DOHH2 (cell line): Measurements from ENCODE around the gene TRIL.

Experiments used
- H3F3A ChIP-seq: fragments of 200-600 bp; sonication (generic), shearing (Covaris generic); 2 replicates; pipeline ENCODE4 v1.6.0; 2016; ENCODE audit warnings: antibody characterized with exemption, mild to moderate bottlenecking; ENCODE audit not compliant: control insufficient read depth, insufficient read depth
- H3K27ac ChIP-seq: fragments of 200-600 bp; sonication (generic); 2 replicates; pipeline ENCODE4 v1.5.1; 2014; ENCODE audit warnings: low read depth, mild to moderate bottlenecking, low read length, moderate library complexity
- H3K27me3 ChIP-seq: fragments of 200-600 bp; sonication (generic); 2 replicates; pipeline ENCODE4 v1.6.1; 2014; ENCODE audit warnings: mild to moderate bottlenecking, low read length, mixed read lengths; ENCODE audit not compliant: control insufficient read depth
- H3K36me3 ChIP-seq: fragments of 200-600 bp; sonication (generic); 2 replicates; pipeline ENCODE4 v1.6.1; 2014; ENCODE audit warnings: mild to moderate bottlenecking, low read length, moderate library complexity, mixed read lengths; ENCODE audit not compliant: control insufficient read depth
- H3K4me1 ChIP-seq: fragments of 200-600 bp; sonication (generic); 2 replicates; pipeline ENCODE4 v1.6.1; 2014; ENCODE audit warnings: mild to moderate bottlenecking, low read length, mixed read lengths; ENCODE audit not compliant: control insufficient read depth
- H3K4me2 ChIP-seq: fragments of 200-600 bp; sonication (generic); 2 replicates; pipeline ENCODE4 v1.6.0; 2014; ENCODE audit warnings: mild to moderate bottlenecking, low read length, moderate library complexity
- H3K4me3 ChIP-seq: fragments of 200-600 bp; sonication (generic); 2 replicates; pipeline ENCODE4 v1.5.1; 2014; ENCODE audit warnings: mild to moderate bottlenecking, low read length, mixed read lengths
- H3K79me2 ChIP-seq: fragments of 200-600 bp; sonication (generic); 2 replicates; pipeline ENCODE4 v1.6.1; 2014; ENCODE audit warnings: mild to moderate bottlenecking, low read length, mixed read lengths; ENCODE audit not compliant: control insufficient read depth
- H3K9me2 ChIP-seq: fragments of 200-600 bp; sonication (generic); replicated peaks from 2 replicates; pipeline ENCODE4 v1.6.1; 2014; ENCODE audit warnings: mild to moderate bottlenecking, low read length, mixed read lengths; ENCODE audit not compliant: control insufficient read depth
- H3K9me3 ChIP-seq: fragments of 200-600 bp; sonication (generic); 2 replicates; pipeline ENCODE4 v1.6.1; 2014; ENCODE audit warnings: antibody characterized with exemption, low read length, mixed read lengths; ENCODE audit not compliant: control insufficient read depth, insufficient read depth
- H4K20me1 ChIP-seq: fragments of 200-600 bp; sonication (generic); 2 replicates; pipeline ENCODE4 v1.6.0; 2014; ENCODE audit warnings: low read depth, mild to moderate bottlenecking, antibody characterized with exemption, low read length, moderate library complexity; ENCODE audit not compliant: control insufficient read depth, insufficient read depth
- EZH2phosphoT487 ChIP-seq: fragments of 200-600 bp; sonication (generic); IDR thresholded peaks from 2 replicates; pipeline ENCODE4 v1.6.1; 2017; ENCODE audit warnings: borderline replicate concordance, mild to moderate bottlenecking, antibody characterized with exemption, low read length, moderate library complexity, mixed read lengths
- TF ChIP-seq, protein P1 (sequence below): fragments of 200-600 bp; sonication (generic); IDR thresholded peaks from one replicate; pipeline ENCODE4 v1.5.1; 2014; ENCODE audit warnings: antibody characterized with exemption, mild to moderate bottlenecking, low read depth, low read length; ENCODE audit not compliant: poor library complexity, severe bottlenecking

TRIL gene

DNA sequence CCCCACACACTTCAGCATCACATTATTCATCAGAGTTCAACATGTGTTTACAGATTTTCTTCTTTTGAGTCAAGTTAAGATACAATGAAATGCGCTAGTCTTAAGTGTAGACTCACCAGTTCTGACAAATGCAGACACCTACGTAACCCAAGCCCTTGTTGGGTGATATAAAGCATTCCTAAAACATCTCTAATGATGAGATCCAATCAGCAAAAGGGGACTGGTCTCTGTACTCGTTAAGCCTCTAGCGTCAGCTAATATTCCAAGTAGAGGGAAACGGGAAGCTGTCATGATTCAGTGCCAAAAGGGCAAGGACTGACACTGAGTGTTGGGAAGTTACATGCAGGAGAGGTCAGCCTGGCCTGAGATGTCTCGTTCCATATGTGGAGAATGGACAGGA, 38.7 kb upstream of the TRIL start:
- no peaks in the 10 kb centered on the region for H4K20me1 ChIP-seq
- H3K9me2 ChIP-seq = no peaks in the 10 kb centered on the region
- H3K4me3 ChIP-seq = no peak overlapping the region
- no peaks in the 10 kb centered on the region for H3K79me2 ChIP-seq
- no peak for TF ChIP-seq EZH2phosphoT487
- TF ChIP-seq, protein P1, sequence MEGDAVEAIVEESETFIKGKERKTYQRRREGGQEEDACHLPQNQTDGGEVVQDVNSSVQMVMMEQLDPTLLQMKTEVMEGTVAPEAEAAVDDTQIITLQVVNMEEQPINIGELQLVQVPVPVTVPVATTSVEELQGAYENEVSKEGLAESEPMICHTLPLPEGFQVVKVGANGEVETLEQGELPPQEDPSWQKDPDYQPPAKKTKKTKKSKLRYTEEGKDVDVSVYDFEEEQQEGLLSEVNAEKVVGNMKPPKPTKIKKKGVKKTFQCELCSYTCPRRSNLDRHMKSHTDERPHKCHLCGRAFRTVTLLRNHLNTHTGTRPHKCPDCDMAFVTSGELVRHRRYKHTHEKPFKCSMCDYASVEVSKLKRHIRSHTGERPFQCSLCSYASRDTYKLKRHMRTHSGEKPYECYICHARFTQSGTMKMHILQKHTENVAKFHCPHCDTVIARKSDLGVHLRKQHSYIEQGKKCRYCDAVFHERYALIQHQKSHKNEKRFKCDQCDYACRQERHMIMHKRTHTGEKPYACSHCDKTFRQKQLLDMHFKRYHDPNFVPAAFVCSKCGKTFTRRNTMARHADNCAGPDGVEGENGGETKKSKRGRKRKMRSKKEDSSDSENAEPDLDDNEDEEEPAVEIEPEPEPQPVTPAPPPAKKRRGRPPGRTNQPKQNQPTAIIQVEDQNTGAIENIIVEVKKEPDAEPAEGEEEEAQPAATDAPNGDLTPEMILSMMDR = no peak
- H3K27ac ChIP-seq = no peak overlapping the region
- H3K27me3 ChIP-seq = no peaks in the 10 kb centered on the region
- H3K9me3 ChIP-seq = no peaks in the 10 kb centered on the region
- no peaks in the 10 kb centered on the region for H3F3A ChIP-seq
- H3K4me1 ChIP-seq = no peaks in the 10 kb centered on the region
- no peaks in the 10 kb centered on the region for H3K36me3 ChIP-seq
- no peak overlapping the region for H3K4me2 ChIP-seq

GRCh38 chr7:28993371-28993770, 35.2 kb upstream of the TRIL start:
- Histone ChIP-seq H3K4me3 (no peak overlapping the region), H3K4me2 (no peak overlapping the region), H3K9me2 (no peaks in the 10 kb centered on the region), H3K9me3 (no peaks in the 10 kb centered on the region), H3K36me3 (no peaks in the 10 kb centered on the region), H3K4me1 (no peaks in the 10 kb centered on the region), H3K79me2 (no peaks in the 10 kb centered on the region), H3K27ac (no peak overlapping the region), H4K20me1 (no peaks in the 10 kb centered on the region), H3K27me3 (no peaks in the 10 kb centered on the region), H3F3A (no peaks in the 10 kb centered on the region)
- TF ChIP-seq EZH2phosphoT487 = no peak
- TF ChIP-seq, protein P1 = no peak

GRCh38 chr7:28992798-28993197, 34.7 kb upstream of the TRIL start:
- Histone ChIP-seq H3K9me3 (no peaks in the 10 kb centered on the region), H3K4me3 (no peak overlapping the region), H3F3A (no peaks in the 10 kb centered on the region), H3K4me2 (no peak overlapping the region), H3K4me1 (no peaks in the 10 kb centered on the region), H3K36me3 (no peaks in the 10 kb centered on the region), H4K20me1 (no peaks in the 10 kb centered on the region), H3K27ac (no peak overlapping the region), H3K9me2 (no peaks in the 10 kb centered on the region), H3K79me2 (no peaks in the 10 kb centered on the region), H3K27me3 (no peaks in the 10 kb centered on the region)
- TF ChIP-seq EZH2phosphoT487 = no peak
- TF ChIP-seq, protein P1 = no peak
